HepG2 (cell line): ENCODE results near the gene YEATS4. TPM values are rescaled to one million over a fixed set of nuclear protein-coding genes. Genes with fewer than 3 reads are reported as not detected.

ENCODE experiments used
- CREBL2 ChIP-seq: sonication (generic); formaldehyde crosslinking; IDR thresholded peaks from 2 replicates; pipeline ENCODE4 v1.8.1; 2023; ENCODE audit warnings: missing genetic modification reagents, mild to moderate bottlenecking, borderline replicate concordance
- EEA1 ChIP-seq: sonication (generic); formaldehyde crosslinking; IDR thresholded peaks from 2 replicates; pipeline ENCODE4 v1.5.1; 2020; ENCODE audit warnings: mild to moderate bottlenecking, missing genetic modification reagents, borderline replicate concordance
- HDAC6 ChIP-seq: fragments of 200-600 bp; sonication (generic); IDR thresholded peaks from 2 replicates; pipeline ENCODE4 v1.7.0; 2017; ENCODE audit warnings: mild to moderate bottlenecking, antibody characterized with exemption, low read length, low read depth
- HHEX ChIP-seq: IDR thresholded peaks from 2 replicates; pipeline ENCODE4 v1.6.1; 2016; ENCODE audit warnings: control low read depth
- HIC2 ChIP-seq: sonication (generic); formaldehyde crosslinking; IDR thresholded peaks from 2 replicates; pipeline ENCODE4 v1.9.0; 2022; ENCODE audit warnings: low read depth, missing genetic modification reagents
- HNF1A ChIP-seq, 2 experiments: sonication (generic) in 1 of 2; formaldehyde crosslinking in 1 of 2; IDR thresholded peaks; 2 replicates each; pipeline versions ENCODE4 v1.4.0 to v1.6.1; 2016 to 2020; ENCODE audit warnings: borderline replicate concordance in 1 of 2, low read depth in 1 of 2, mild to moderate bottlenecking in 1 of 2, missing genetic modification reagents in 1 of 2
- MED1 ChIP-seq: sonication (generic); formaldehyde crosslinking; IDR thresholded peaks from 2 replicates; pipeline ENCODE4 v1.4.0; 2020; ENCODE audit warnings: missing genetic modification reagents
- MXI1 ChIP-seq: IDR thresholded peaks from 3 replicates; pipeline ENCODE4 v1.6.1; 2012; ENCODE audit warnings: low read depth, low read length, inconsistent platforms, borderline replicate concordance
- NFE2L1 ChIP-seq: sonication (generic); formaldehyde crosslinking; IDR thresholded peaks from 2 replicates; pipeline ENCODE4 v1.4.0; 2020; ENCODE audit warnings: missing genetic modification reagents, mild to moderate bottlenecking, borderline replicate concordance
- PITX1 ChIP-seq: sonication (generic); formaldehyde crosslinking; IDR thresholded peaks from 2 replicates; pipeline ENCODE4 v1.5.1; 2020; ENCODE audit warnings: mild to moderate bottlenecking, missing genetic modification reagents
- TFDP2 ChIP-seq: sonication (generic); formaldehyde crosslinking; IDR thresholded peaks from 2 replicates; pipeline ENCODE4 v1.4.0; 2020; ENCODE audit warnings: missing genetic modification reagents
- ZEB1 ChIP-seq: IDR thresholded peaks from 2 replicates; pipeline ENCODE4 v1.6.1; 2012; ENCODE audit warnings: mild to moderate bottlenecking, low read depth, inconsistent platforms; ENCODE audit not compliant: insufficient replicate concordance
- ZKSCAN1 ChIP-seq: fragments of 150-350 bp; IDR thresholded peaks from 2 replicates; pipeline ENCODE4 v1.6.1; 2014; ENCODE audit warnings: low read length
- ZNF441 ChIP-seq: sonication (generic); formaldehyde crosslinking; IDR thresholded peaks from 2 replicates; pipeline ENCODE4 v1.7.0; 2021; ENCODE audit warnings: missing genetic modification reagents, borderline replicate concordance
- ZNF496 ChIP-seq: sonication (generic); formaldehyde crosslinking; IDR thresholded peaks from 2 replicates; pipeline ENCODE4 v1.8.1; 2023; ENCODE audit warnings: mild to moderate bottlenecking, moderate library complexity, missing genetic modification reagents; ENCODE audit not compliant: insufficient replicate concordance
- ZNF580 ChIP-seq: IDR thresholded peaks from 2 replicates; pipeline ENCODE4 v1.6.1; 2016; ENCODE audit warnings: low read depth, borderline replicate concordance
- ZNF703 ChIP-seq: sonication (generic); formaldehyde crosslinking; IDR thresholded peaks from 2 replicates; pipeline ENCODE4 v1.5.1; 2020; ENCODE audit warnings: missing genetic modification reagents, mild to moderate bottlenecking, moderate library complexity, borderline replicate concordance
- ZNF839 ChIP-seq: sonication (generic); formaldehyde crosslinking; IDR thresholded peaks from 2 replicates; pipeline ENCODE4 v1.4.0; 2020; ENCODE audit warnings: missing genetic modification reagents, mild to moderate bottlenecking, borderline replicate concordance
- ZSCAN31 ChIP-seq: sonication (generic); formaldehyde crosslinking; IDR thresholded peaks from 2 replicates; pipeline ENCODE4 v1.5.0; 2020; ENCODE audit warnings: low read depth, mild to moderate bottlenecking, missing genetic modification reagents
- polyA plus RNA-seq, 8 experiments: library from polyadenylated mRNA; depleted of rRNA in 3 of 8; stranded (reverse) in 7 of 8; unstranded in 1 of 8; fragments of >200 nt; fragmentation: Illumina TruSeq in 4 of 8; extraction: Trizol in 4 of 8; gene quantifications; 2 replicates each; pipeline versions ENCODE4 v1.2.1 to v1.2.3, GENCODE V29; 2011 to 2016; ENCODE audit warnings: low read depth in 4 of 8, missing spikeins in 1 of 8, mixed read lengths in 1 of 8; ENCODE audit not compliant: insufficient read depth in 1 of 8
- total RNA-seq, 5 experiments: library from RNA; depleted of rRNA; stranded (reverse); fragments of >200 nt; fragmentation: Illumina TruSeq; extraction: Trizol; gene quantifications; 2 replicates each; pipeline ENCODE4 v1.2.3, GENCODE V29; 2016; ENCODE audit warnings: low read depth in 1 of 5

The YEATS4 gene
- total and polyA plus RNA-seq, 2 of the 13 experiments (the other 11 are each of a cell fraction or from before 2014, with no cell fraction given): 16.8 to 45.0 TPM

GRCh38 chr12:69330475-69331473 lies 28.8 kb upstream of the YEATS4 start (continued):
- no peak for TF ChIP-seq HNF1A (IDR thresholded peaks at IDR 0.05; ENCODE audit: low read depth)
- no peak for TF ChIP-seq HNF1A (CRISPR knock-in tag; IDR thresholded peaks at IDR 0.05; ENCODE audit: borderline replicate concordance)
- TF ChIP-seq PITX1 (CRISPR knock-in tag): no peak
- no peak for TF ChIP-seq ZNF580 (CRISPR knock-in tag)
- no peak for TF ChIP-seq ZNF441 (CRISPR knock-in tag)
- TF ChIP-seq HIC2 (CRISPR knock-in tag): no peak
- TF ChIP-seq MXI1: no peak
- TF ChIP-seq ZEB1: no peak
- TF ChIP-seq TFDP2 (CRISPR knock-in tag): no peak
- TF ChIP-seq MED1 (CRISPR knock-in tag): no peak
- TF ChIP-seq NFE2L1 (CRISPR knock-in tag): no peak
- TF ChIP-seq HDAC6: no peak
- no peak for TF ChIP-seq ZSCAN31 (CRISPR knock-in tag)
- no peak for TF ChIP-seq ZNF839 (CRISPR knock-in tag)
- TF ChIP-seq HHEX (CRISPR knock-in tag): no peak
- TF ChIP-seq CREBL2 (CRISPR knock-in tag): no peak
- no peak for TF ChIP-seq ZNF703 (CRISPR knock-in tag)
- TF ChIP-seq EEA1 (CRISPR knock-in tag): no peak
- no peak for TF ChIP-seq ZKSCAN1
- no peak for TF ChIP-seq ZNF496 (CRISPR knock-in tag)
